HG02981 (cell line): ENCODE measurements around the gene PRKRIP1.
"Not testable (repeated sequence)": the region's sequence is repeated elsewhere in the genome, so short reads cannot be mapped to it uniquely, and the experiment has no call there.

Experiments used
- ATAC-seq: cut with Tn5 transposase; IDR thresholded peaks from one replicate; pipeline ENCODE4 v1.9.1; 2021; ENCODE audit warnings: mild to moderate bottlenecking, moderate library complexity; ENCODE audit not compliant: unreplicated experiment

The PRKRIP1 gene

DNA sequence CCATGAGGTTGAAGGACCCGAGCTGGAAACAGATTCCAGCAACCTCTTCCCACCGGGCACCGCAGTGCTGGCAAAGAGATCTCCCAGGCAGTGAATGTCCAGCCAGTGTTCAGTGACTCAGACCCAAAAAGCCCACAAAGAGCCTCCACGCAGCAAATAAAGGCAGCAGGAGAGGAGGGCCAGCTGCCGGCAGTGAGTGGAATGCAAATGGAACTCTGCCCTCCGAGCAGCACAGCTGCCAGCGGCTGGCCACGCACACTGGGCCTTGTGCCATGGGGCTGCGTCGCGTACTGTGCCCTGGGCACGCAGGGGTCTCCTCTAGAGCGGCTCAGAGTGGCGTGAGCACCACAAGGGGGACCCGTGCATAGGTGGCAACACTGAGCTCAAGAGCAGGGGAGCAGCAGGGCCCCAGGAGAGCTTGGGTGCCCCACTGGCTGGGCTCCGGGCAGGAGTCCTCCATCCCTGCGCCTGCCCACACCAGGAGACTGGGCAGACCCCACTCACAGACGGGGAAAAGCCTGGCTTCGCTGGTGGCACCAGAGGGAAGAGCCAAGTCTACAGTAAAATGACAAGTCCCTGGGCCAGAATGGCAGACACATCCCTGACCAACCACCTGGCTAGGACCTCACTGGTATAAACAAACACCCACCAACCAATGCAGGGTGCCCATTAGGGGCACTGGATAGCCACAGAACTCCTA is 78.7 kb downstream of the PRKRIP1 start:
- not testable (repeated sequence) for ATAC-seq
